Mesendoderm (in vitro differentiated cells): ENCODE data around the gene CAPN13.

Source experiments
- DNase-seq: peaks from one replicate; pipeline ENCODE4 v3.0.0; 2013
- H2AK5ac ChIP-seq: 2 replicates; pipeline ENCODE4 v1.6.1; 2013; ENCODE audit warnings: low read length, inconsistent platforms
- H2BK120ac ChIP-seq: 2 replicates; pipeline ENCODE4 v1.6.1; 2013; ENCODE audit warnings: low read depth, mild to moderate bottlenecking, low read length, moderate library complexity, mixed read lengths
- H2BK15ac ChIP-seq: replicated peaks from 2 replicates; pipeline ENCODE4 v1.6.1; 2013; ENCODE audit warnings: low read depth, mild to moderate bottlenecking, moderate library complexity
- H2BK5ac ChIP-seq: 2 replicates; pipeline ENCODE4 v1.6.1; 2013; ENCODE audit warnings: low read length, inconsistent platforms
- H3K18ac ChIP-seq: 2 replicates; pipeline ENCODE4 v1.6.1; 2013; ENCODE audit warnings: mild to moderate bottlenecking, low read length, mixed read lengths
- H3K23ac ChIP-seq: one replicate; pipeline ENCODE4 v1.6.1; 2013; ENCODE audit warnings: low read length
- H3K27ac ChIP-seq: 2 replicates; pipeline ENCODE4 v1.5.1; 2013; ENCODE audit warnings: low read depth, mild to moderate bottlenecking, inconsistent platforms, low read length, moderate library complexity
- H3K27me3 ChIP-seq: 2 replicates; pipeline ENCODE4 v1.6.1; 2013; ENCODE audit warnings: low read length, control low read depth, mild to moderate bottlenecking, inconsistent platforms; ENCODE audit not compliant: insufficient read depth, poor library complexity
- H3K36me3 ChIP-seq: 2 replicates; pipeline ENCODE4 v1.6.1; 2013; ENCODE audit warnings: low read length, inconsistent platforms; ENCODE audit not compliant: control insufficient read depth, insufficient read depth
- H3K4ac ChIP-seq: one replicate; pipeline ENCODE4 v1.6.1; 2013; ENCODE audit warnings: low read depth, mild to moderate bottlenecking, low read length, moderate library complexity
- H3K4me1 ChIP-seq: 2 replicates; pipeline ENCODE4 v1.6.1; 2013; ENCODE audit warnings: low read depth, low read length, inconsistent platforms; ENCODE audit not compliant: control insufficient read depth
- H3K4me2 ChIP-seq: 2 replicates; pipeline ENCODE4 v1.6.1; 2013; ENCODE audit warnings: low read length
- H3K4me3 ChIP-seq: 2 replicates; pipeline ENCODE4 v1.5.1; 2013; ENCODE audit warnings: mild to moderate bottlenecking, low read length
- H3K56ac ChIP-seq: one replicate; pipeline ENCODE4 v1.6.1; 2013; ENCODE audit warnings: low read length
- H3K79me1 ChIP-seq: 2 replicates; pipeline ENCODE4 v1.6.1; 2013; ENCODE audit warnings: low read length, inconsistent platforms
- H3K79me2 ChIP-seq: 2 replicates; pipeline ENCODE4 v1.6.1; 2013; ENCODE audit warnings: mild to moderate bottlenecking, low read length; ENCODE audit not compliant: control insufficient read depth, insufficient read depth
- H3K9ac ChIP-seq: 2 replicates; pipeline ENCODE4 v1.6.1; 2013; ENCODE audit warnings: low read length, inconsistent platforms
- H4K5ac ChIP-seq: one replicate; pipeline ENCODE4 v1.6.1; 2013; ENCODE audit warnings: low read length
- H4K8ac ChIP-seq: one replicate; pipeline ENCODE4 v1.6.1; 2013; ENCODE audit warnings: low read depth, mild to moderate bottlenecking, control low read depth, low read length, moderate library complexity
- WGBS: extraction: QIAGEN DNeasy Blood & Tissue Kit; methylation state at CpG from one replicate; pipeline ENCODE4 v1.1.7; 2013; ENCODE audit warnings: low lambda C conversion rate, missing lambda C conversion rate; ENCODE audit not compliant: insufficient coverage; ENCODE audit errors: extremely low coverage; 5-methylcytosine and 5-hydroxymethylcytosine counted together

The CAPN13 gene

GRCh38 chr2:30689496-30690125, 117.6 kb downstream of the CAPN13 start:
- no CpG with 5 or more reads among the region's 6 CpGs for WGBS
- no peaks in the 10 kb centered on the region for H3K36me3 ChIP-seq
- H3K27ac ChIP-seq = no peak overlapping the region
- H3K23ac ChIP-seq = no peak overlapping the region
- H3K79me2 ChIP-seq = no peaks in the 10 kb centered on the region
- no peaks in the 10 kb centered on the region for H3K79me1 ChIP-seq
- H3K9ac ChIP-seq = no peak overlapping the region
- H3K4me2 ChIP-seq = no peak overlapping the region
- no peak overlapping the region for H2BK120ac ChIP-seq
- H3K4me3 ChIP-seq = no peak overlapping the region
- no peak overlapping the region for H3K56ac ChIP-seq
- DNase-seq = no peak
- H2BK5ac ChIP-seq = no peak overlapping the region
- H3K4me1 ChIP-seq = no peaks in the 10 kb centered on the region
- H3K18ac ChIP-seq = no peak overlapping the region
- no peak overlapping the region for H4K8ac ChIP-seq
- H2BK15ac ChIP-seq = no peak overlapping the region
- no peaks in the 10 kb centered on the region for H3K27me3 ChIP-seq
- H3K4ac ChIP-seq = no peak overlapping the region
- H4K5ac ChIP-seq = no peak overlapping the region
- H2AK5ac ChIP-seq = no peak overlapping the region

- Histone ChIP-seq H3K23ac (no peak overlapping the region), H4K8ac (no peak overlapping the region), H2BK120ac (no peak overlapping the region), H3K27me3 (no peaks in the 10 kb centered on the region), H3K4me1 (no peaks in the 10 kb centered on the region), H3K9ac (no peak overlapping the region), H3K4me3 (no peak overlapping the region), H3K79me2 (no peaks in the 10 kb centered on the region), H3K18ac (no peak overlapping the region), H2BK5ac (no peak overlapping the region), H3K56ac (peak overlapping the region; percentile 44), H3K79me1 (no peaks in the 10 kb centered on the region), H4K5ac (no peak overlapping the region), H3K4ac (no peak overlapping the region), H3K4me2 (no peak overlapping the region), H2AK5ac (no peak overlapping the region), H3K27ac (no peak overlapping the region), H2BK15ac (no peak overlapping the region), H3K36me3 (no peaks in the 10 kb centered on the region)
- no peak for DNase-seq
- WGBS = no CpG with 5 or more reads among the region's 4 CpGs
Observed at GRCh38 chr2:30688956-30689401, 118.3 kb downstream of the CAPN13 start.

DNA sequence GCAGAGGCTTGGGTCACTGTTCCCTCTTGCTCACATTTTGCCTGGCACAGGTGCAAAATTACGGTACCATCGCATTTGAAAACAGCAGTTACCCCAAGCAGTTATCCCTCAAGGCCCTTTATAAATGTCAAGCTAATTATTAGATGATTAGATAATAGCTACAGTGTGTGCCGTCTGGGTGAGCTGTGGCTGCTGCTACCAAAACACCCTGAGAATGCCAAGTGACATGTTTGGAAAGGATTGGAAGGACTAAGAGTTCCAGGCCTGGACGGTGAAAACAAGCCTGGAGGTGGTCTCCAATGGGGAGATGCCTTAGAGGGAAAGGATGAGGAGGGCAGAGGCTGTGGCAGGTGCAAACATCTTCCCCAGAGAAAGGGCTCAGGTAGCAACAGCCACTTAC, 120.6 kb downstream of the CAPN13 start:
- H4K8ac ChIP-seq = no peak overlapping the region
- H3K27ac ChIP-seq = no peak overlapping the region
- no peak overlapping the region for H3K23ac ChIP-seq
- no peak overlapping the region for H3K4me3 ChIP-seq
- no peak overlapping the region for H3K4ac ChIP-seq
- H3K36me3 ChIP-seq = no peaks in the 10 kb centered on the region
- no peak overlapping the region for H4K5ac ChIP-seq
- H3K56ac ChIP-seq = no peak overlapping the region
- no peaks in the 10 kb centered on the region for H3K79me2 ChIP-seq
- no peaks in the 10 kb centered on the region for H3K4me1 ChIP-seq
- H3K18ac ChIP-seq = no peak overlapping the region
- no peak overlapping the region for H2BK15ac ChIP-seq
- H3K79me1 ChIP-seq = no peaks in the 10 kb centered on the region
- WGBS = no CpG with 5 or more reads among the region's 4 CpGs
- H3K4me2 ChIP-seq = no peak overlapping the region
- H2BK5ac ChIP-seq = no peak overlapping the region
- no peak overlapping the region for H2AK5ac ChIP-seq
- no peak overlapping the region for H2BK120ac ChIP-seq
- no peak overlapping the region for H3K9ac ChIP-seq
- DNase-seq = no peak
- no peaks in the 10 kb centered on the region for H3K27me3 ChIP-seq

DNA sequence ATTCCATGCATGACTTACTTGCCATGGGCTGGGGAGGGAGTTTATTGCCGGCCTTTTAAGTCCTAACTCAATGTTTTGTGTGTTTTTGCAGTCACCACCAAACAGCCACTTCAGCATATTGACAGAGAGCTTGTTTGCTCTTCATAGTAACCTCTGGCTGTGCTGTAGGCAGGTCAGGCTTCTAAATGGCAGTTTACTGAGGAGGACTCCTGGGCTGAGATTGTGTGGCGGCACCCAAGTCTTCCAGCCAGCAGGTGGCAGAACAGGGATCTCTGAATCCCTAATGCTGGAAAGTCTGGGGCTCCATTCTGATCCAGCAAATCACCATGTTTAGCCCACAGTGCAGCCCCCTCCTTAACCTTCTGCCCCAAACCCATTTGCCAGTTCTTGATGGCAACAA, 121.2 kb downstream of the CAPN13 start:
- Histone ChIP-seq H3K9ac (no peak overlapping the region), H2AK5ac (no peak overlapping the region), H4K8ac (no peak overlapping the region), H3K56ac (no peak overlapping the region), H3K18ac (no peak overlapping the region), H3K79me1 (no peaks in the 10 kb centered on the region), H3K79me2 (no peaks in the 10 kb centered on the region), H3K27me3 (no peaks in the 10 kb centered on the region), H3K36me3 (no peaks in the 10 kb centered on the region), H2BK5ac (no peak overlapping the region), H4K5ac (no peak overlapping the region), H3K4ac (no peak overlapping the region), H3K4me3 (no peak overlapping the region), H2BK15ac (no peak overlapping the region), H3K23ac (no peak overlapping the region), H3K4me1 (no peaks in the 10 kb centered on the region), H3K4me2 (no peak overlapping the region), H2BK120ac (no peak overlapping the region), H3K27ac (no peak overlapping the region)
- no CpG with 5 or more reads among the region's 2 CpGs for WGBS
- DNase-seq = peak; percentile 70

DNA sequence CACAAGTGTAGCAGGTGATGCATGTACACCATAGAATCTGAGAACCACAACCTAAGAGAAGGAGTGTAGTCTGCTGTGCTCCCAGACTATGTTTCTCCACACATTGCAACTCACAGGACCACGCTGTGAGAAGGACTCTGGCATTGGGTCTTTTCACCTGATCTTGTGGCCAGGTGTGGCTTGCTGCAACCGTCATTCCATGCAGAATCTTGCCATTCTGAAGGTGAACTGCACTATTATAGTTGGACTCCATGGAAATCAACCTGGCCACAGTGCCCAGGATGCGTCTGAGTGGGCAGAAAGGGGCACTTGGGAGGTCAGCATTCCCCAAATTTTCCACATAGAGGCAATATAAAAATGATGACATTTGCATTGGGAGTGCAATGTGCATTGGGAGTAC, 122.2 kb downstream of the CAPN13 start:
- Histone ChIP-seq H3K27ac (no peak overlapping the region), H3K79me1 (no peaks in the 10 kb centered on the region), H3K56ac (no peak overlapping the region), H3K4me1 (no peaks in the 10 kb centered on the region), H3K27me3 (no peaks in the 10 kb centered on the region), H3K36me3 (no peaks in the 10 kb centered on the region), H3K79me2 (no peaks in the 10 kb centered on the region), H4K8ac (no peak overlapping the region), H2BK120ac (no peak overlapping the region), H3K4ac (no peak overlapping the region), H3K4me3 (no peak overlapping the region), H3K18ac (no peak overlapping the region), H4K5ac (no peak overlapping the region), H3K9ac (no peak overlapping the region), H3K4me2 (no peak overlapping the region), H2BK5ac (no peak overlapping the region), H3K23ac (no peak overlapping the region), H2AK5ac (no peak overlapping the region), H2BK15ac (no peak overlapping the region)
- no peak for DNase-seq
- WGBS = no CpG with 5 or more reads among the region's 3 CpGs

DNA sequence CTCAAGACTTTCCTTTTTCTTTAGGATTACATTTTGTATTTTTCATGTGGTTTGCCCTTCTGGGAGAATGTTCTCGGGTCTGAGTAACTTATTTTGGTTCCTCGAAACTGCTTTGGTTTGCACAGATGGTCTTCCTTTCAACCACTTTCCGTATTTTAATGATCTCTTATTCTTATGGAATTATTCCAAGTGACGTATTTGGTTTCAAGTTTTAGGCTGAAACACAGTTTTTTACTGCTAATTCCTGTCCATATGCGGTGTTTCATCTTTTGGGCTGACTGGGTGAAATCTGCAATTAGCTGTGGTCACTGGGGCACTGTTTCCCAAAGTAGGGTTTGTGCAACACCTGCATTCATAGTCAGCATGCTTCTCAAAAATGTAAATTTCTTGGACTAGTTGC, 122.7 kb downstream of the CAPN13 start:
- Histone ChIP-seq H3K4me3 (no peak overlapping the region), H4K8ac (no peak overlapping the region), H3K79me1 (no peaks in the 10 kb centered on the region), H3K4ac (no peak overlapping the region), H2BK15ac (no peak overlapping the region), H3K27ac (no peak overlapping the region), H3K56ac (no peak overlapping the region), H3K23ac (no peak overlapping the region), H3K4me2 (no peak overlapping the region), H2BK120ac (no peak overlapping the region), H4K5ac (no peak overlapping the region), H3K36me3 (no peaks in the 10 kb centered on the region), H3K4me1 (no peaks in the 10 kb centered on the region), H3K79me2 (no peaks in the 10 kb centered on the region), H3K27me3 (no peaks in the 10 kb centered on the region), H2BK5ac (no peak overlapping the region), H2AK5ac (no peak overlapping the region), H3K18ac (no peak overlapping the region), H3K9ac (no peak overlapping the region)
- WGBS = no CpG with 5 or more reads among the region's 5 CpGs
- no peak for DNase-seq
